ENCODE measurements around the gene ATPAF2. TPM values are rescaled to one million over a fixed set of nuclear protein-coding genes. Genes with fewer than 3 reads are reported as not detected.

ATPAF2 gene
- total RNA-seq, 1 donor from 2014 or later: 21.8 TPM

DNA sequence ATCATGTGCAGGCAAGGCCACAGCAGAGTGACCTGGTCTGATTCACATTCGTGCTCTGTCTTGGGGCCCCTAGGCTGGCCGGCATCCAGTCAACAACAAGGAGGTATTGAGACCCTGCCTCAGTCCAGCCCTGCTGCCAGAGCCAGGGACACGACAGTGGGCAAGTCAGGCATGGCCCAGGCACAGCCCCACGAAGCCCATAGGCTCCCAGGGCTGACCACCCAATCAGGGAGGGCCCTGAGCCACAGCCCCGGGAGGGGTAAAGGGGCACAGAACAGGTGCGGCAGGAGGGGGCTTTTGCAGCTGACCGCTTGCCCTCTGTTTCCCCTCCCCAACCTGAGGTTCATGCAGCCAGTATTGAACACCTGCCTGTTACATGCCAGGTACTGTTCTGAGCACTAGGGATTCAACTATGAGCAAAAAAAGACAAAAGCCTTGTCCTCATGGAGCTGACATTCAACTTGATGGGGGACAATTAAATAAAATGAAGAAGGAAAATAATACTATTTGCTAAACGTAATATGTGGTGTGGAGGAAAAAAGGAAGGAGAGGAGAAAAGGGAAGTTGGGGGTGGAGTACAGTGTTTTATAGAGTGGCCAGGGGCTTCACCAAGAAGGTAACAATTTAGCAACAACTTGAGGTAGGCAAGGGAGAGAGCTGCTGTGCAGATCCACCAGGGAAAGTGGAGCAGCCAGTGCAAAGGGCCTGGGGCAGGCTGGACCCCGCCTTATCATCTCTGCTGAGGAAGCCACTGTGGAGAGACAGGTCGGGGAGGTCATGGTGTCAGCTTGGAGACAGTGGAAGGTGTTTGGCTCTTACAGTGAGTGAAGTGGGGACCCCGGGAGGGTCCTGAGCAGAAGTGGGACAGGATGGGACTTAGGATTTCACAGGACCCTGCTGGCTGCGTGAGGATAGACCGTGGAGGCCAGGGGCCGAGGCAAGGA, 60.2 kb downstream of the ATPAF2 start:
- Mint-ChIP-seq H3K4me1 (ENCODE audit: unreplicated experiment) (peaks cover 5% of the 10 kb centered on the region), H3K36me3 (ENCODE audit: unreplicated experiment) (no peaks in the 10 kb centered on the region), H3K27me3 (ENCODE audit: unreplicated experiment) (no peaks in the 10 kb centered on the region), H3K4me3 (ENCODE audit: unreplicated experiment) (no peak overlapping the region), H3K9me3 (ENCODE audit: unreplicated experiment) (no peaks in the 10 kb centered on the region), H3K27ac (ENCODE audit: unreplicated experiment) (no peak overlapping the region)
- TF ChIP-seq, protein P1, sequence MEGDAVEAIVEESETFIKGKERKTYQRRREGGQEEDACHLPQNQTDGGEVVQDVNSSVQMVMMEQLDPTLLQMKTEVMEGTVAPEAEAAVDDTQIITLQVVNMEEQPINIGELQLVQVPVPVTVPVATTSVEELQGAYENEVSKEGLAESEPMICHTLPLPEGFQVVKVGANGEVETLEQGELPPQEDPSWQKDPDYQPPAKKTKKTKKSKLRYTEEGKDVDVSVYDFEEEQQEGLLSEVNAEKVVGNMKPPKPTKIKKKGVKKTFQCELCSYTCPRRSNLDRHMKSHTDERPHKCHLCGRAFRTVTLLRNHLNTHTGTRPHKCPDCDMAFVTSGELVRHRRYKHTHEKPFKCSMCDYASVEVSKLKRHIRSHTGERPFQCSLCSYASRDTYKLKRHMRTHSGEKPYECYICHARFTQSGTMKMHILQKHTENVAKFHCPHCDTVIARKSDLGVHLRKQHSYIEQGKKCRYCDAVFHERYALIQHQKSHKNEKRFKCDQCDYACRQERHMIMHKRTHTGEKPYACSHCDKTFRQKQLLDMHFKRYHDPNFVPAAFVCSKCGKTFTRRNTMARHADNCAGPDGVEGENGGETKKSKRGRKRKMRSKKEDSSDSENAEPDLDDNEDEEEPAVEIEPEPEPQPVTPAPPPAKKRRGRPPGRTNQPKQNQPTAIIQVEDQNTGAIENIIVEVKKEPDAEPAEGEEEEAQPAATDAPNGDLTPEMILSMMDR (IDR thresholded peaks at IDR 0.05): no peak
- no peak for DNase-seq (ENCODE audit: extremely low spot score, unreplicated experiment)

DNA sequence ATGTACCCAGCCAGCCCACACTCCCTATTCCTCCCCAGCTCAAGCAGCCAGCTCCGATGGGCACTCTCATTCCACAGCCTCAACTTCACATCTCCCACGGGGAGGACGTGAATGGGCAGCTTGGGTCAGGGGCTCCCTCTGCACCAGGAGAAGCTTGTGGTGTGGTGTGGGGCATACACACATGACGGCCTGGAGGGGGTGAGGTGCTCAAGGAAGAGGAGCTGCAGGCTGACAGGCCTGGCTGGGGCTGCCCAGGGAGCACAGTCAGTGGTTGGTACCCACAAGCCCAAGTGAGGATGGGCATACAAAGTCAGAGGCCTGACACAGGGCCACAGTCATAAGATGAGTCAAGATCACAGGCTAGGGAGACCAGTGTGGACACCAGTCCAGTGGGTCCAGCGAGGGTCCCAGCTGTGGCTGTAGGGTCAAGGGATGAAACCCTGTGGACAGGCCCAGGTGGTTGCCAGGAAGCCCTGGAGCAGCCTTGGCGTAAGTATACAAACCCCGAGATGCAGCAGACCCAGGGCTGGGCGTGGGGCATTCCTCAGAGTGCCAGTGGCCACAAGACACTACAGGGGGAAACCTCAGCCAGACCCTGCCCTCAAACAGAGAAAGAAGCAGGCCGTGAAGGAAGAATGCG, 61.9 kb downstream of the ATPAF2 start:
- TF ChIP-seq, protein P1 (IDR thresholded peaks at IDR 0.05): no peak
- Mint-ChIP-seq H3K27ac (ENCODE audit: unreplicated experiment) (no peak overlapping the region), H3K36me3 (ENCODE audit: unreplicated experiment) (no peaks in the 10 kb centered on the region), H3K4me1 (ENCODE audit: unreplicated experiment) (peaks cover 9% of the 10 kb centered on the region), H3K27me3 (ENCODE audit: unreplicated experiment) (no peaks in the 10 kb centered on the region), H3K9me3 (ENCODE audit: unreplicated experiment) (no peaks in the 10 kb centered on the region), H3K4me3 (ENCODE audit: unreplicated experiment) (no peak overlapping the region)
- DNase-seq (ENCODE audit: extremely low spot score, unreplicated experiment): no peak

DNA sequence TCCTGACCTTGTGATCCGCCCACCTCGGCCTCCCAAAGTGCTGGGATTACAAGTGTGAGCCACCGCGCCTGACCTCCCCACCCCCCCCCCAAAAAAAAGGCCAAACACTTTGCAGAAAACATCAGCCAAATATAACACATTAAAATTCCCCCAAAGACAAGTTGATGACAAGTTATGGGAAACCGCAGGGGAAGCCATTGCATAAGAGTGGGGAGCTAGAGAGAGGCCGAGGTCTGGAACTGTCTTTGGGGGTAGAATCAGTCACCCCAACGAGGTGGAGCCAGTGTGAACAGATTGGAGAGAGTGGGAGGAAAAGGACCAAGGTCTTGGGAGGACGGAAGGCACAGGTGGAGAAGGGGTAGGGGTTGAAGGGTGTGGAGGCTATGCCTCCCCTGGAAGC, 63.5 kb downstream of the ATPAF2 start:
- Mint-ChIP-seq H3K9me3 (ENCODE audit: unreplicated experiment) (no peaks in the 10 kb centered on the region), H3K4me1 (ENCODE audit: unreplicated experiment) (peaks cover 18% of the 10 kb centered on the region), H3K27me3 (ENCODE audit: unreplicated experiment) (no peaks in the 10 kb centered on the region), H3K36me3 (ENCODE audit: unreplicated experiment) (no peaks in the 10 kb centered on the region), H3K4me3 (ENCODE audit: unreplicated experiment) (no peak overlapping the region), H3K27ac (ENCODE audit: unreplicated experiment) (no peak overlapping the region)
- TF ChIP-seq, protein P1 (IDR thresholded peaks at IDR 0.05): no peak
- no peak for DNase-seq (ENCODE audit: extremely low spot score, unreplicated experiment)

DNA sequence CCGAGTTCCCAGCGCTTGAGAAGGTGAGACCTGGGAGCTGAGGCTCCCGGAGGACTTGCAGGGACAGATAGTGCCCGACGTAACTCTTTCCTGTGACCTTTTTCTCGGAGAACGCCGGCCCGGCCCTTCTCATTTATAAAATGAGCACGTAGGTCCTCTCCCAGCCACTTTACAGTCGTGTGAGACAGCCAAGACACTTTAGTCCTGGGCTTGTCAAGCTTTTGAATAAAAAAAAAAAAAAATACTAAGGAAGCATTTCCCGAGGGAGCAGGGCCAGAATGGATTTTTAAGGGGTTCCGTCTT, 66.1 kb downstream of the ATPAF2 start:
- Mint-ChIP-seq H3K27ac (ENCODE audit: unreplicated experiment) (peak overlapping the region; percentile 94), H3K27me3 (ENCODE audit: unreplicated experiment) (no peaks in the 10 kb centered on the region)

More for the DNA sequence above, 66.1 kb downstream of the ATPAF2 start:
- TF ChIP-seq, protein P1 (IDR thresholded peaks at IDR 0.05): no peak
- H3K4me1 Mint-ChIP-seq (ENCODE audit: unreplicated experiment): peaks cover 31% of the 10 kb centered on the region
- DNase-seq (ENCODE audit: extremely low spot score, unreplicated experiment): no peak
- no peaks in the 10 kb centered on the region for H3K36me3 Mint-ChIP-seq (ENCODE audit: unreplicated experiment)
- no peaks in the 10 kb centered on the region for H3K9me3 Mint-ChIP-seq (ENCODE audit: unreplicated experiment)
- H3K4me3 Mint-ChIP-seq (ENCODE audit: unreplicated experiment): peak overlapping the region; percentile 93

All from osteocyte (in vitro differentiated cells).